Small intestine (tissue), 7 donors: ENCODE results near the gene PLA2G6. TPM values are rescaled to one million over a fixed set of nuclear protein-coding genes. Genes with fewer than 3 reads are reported as not detected.

Experiments used
- DNase-seq, 2 donors: peaks; one replicate each; pipeline versions ENCODE4 v3.0.0 to v3.0.0-alpha.2; 2013
- FAIRE-seq: peaks from 2 replicates; lab custom pipeline; 2012; peaks lifted over from hg19 to GRCh38; lab: Jason Lieb, UNC
- H3K27ac ChIP-seq, 3 donors: one replicate each; pipeline ENCODE4 v1.5.1; 2013; ENCODE audit warnings: low read length in 2 of 3, mild to moderate bottlenecking in 2 of 3, control low read depth in 1 of 3, inconsistent platforms in 1 of 3, low read depth in 1 of 3, moderate library complexity in 1 of 3
- H3K27me3 ChIP-seq, 3 donors: one replicate each; pipeline ENCODE4 v1.6.1; 2013; ENCODE audit warnings: low read length in 3 of 3, inconsistent platforms in 1 of 3; ENCODE audit not compliant: control insufficient read depth in 3 of 3, insufficient read depth in 3 of 3
- H3K36me3 ChIP-seq, 3 donors: one replicate each; pipeline ENCODE4 v1.6.1; 2013; ENCODE audit warnings: low read length in 3 of 3, inconsistent platforms in 1 of 3, low read depth in 1 of 3, mild to moderate bottlenecking in 1 of 3, moderate library complexity in 1 of 3; ENCODE audit not compliant: control insufficient read depth in 3 of 3, insufficient read depth in 2 of 3
- H3K4me1 ChIP-seq, 3 donors: one replicate each; pipeline ENCODE4 v1.6.1; 2013; ENCODE audit warnings: low read length in 2 of 3, inconsistent platforms in 1 of 3, low read depth in 1 of 3, mild to moderate bottlenecking in 1 of 3, moderate library complexity in 1 of 3; ENCODE audit not compliant: control insufficient read depth in 3 of 3, insufficient read depth in 2 of 3
- H3K4me3 ChIP-seq, 3 donors: one replicate each; pipeline ENCODE4 v1.5.1; 2013; ENCODE audit warnings: low read length in 3 of 3, control low read depth in 1 of 3, inconsistent platforms in 1 of 3, low read depth in 1 of 3, mild to moderate bottlenecking in 1 of 3, moderate library complexity in 1 of 3
- H3K9me3 ChIP-seq, 2 donors: one replicate each; pipeline ENCODE4 v1.6.1; 2013; ENCODE audit warnings: low read depth in 1 of 2, low read length in 1 of 2; ENCODE audit not compliant: control insufficient read depth in 2 of 2, insufficient read depth in 1 of 2
- WGBS, 3 donors: extraction: QIAGEN DNeasy Blood & Tissue Kit; methylation state at CpG; one replicate each; pipeline ENCODE4 v1.1.7; 2013; 5-methylcytosine and 5-hydroxymethylcytosine counted together
- polyA plus RNA-seq, 4 donors: library from polyadenylated mRNA; stranded (reverse) in 3 of 4; unstranded in 1 of 4; fragments of 200-250 nt in 3 of 4; fragments of 120-200 nt in 1 of 4; gene quantifications; one replicate each; pipeline versions ENCODE4 v1.2.1 to v1.2.3, GENCODE V29; 2013
- donor health status: healthy with polysubstance abuse.
- donor health status: control.
- donor health status: control.
- donor health status: Bipolar disorder and iron deficiency.
- donor health status: healthy.

Gene PLA2G6
- polyA plus RNA-seq, 4 donors = 13.8 to 55.0 (median 24.3) TPM

DNA sequence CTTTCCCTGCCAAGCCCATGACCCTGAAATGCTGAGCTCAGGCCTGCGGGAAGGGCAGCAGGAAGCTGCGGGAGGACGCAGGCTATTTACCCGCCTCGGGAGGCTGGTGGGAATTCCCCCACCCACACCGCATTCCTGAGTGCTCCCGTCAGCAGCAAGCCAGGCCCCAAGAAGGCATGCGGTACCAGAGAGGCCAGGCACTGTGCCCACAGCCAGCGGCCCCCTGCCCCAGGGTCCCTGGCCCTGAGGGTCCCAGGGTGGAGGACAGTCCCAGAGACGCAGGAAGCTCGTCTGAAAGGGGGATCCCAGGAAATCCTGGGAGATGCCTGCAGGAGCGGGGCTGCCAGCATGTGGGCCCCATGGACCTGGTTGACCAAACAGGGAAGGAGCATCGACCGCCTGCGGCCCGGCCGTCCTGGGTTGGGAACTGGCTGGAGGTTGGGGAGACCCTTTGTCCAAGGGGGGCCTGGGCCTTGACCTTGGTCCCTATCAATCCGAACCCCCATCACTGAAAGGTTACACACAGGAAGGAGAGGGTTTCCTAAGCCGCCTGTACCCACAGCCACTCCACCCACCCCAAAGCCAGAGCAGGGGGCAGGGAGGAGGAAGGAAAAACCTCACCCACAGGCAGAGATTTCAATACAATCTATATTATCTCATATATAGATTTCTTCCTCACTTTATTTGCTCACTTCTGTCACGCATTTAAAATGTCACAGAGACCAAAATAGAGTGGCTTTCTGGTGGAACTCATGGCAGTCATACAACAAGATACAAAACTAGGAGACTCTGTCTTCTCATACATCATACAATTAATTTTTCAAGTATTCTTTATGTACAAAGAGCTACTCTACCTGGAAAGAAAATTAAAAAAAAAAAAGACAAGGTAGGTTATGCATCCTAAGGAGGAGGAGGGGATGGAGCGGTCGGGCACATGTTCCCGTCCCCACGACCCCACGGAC is 37.3 kb upstream of the PLA2G6 start:
- no peaks in the 10 kb centered on the region for H3K9me3 ChIP-seq
- peaks cover 0 to 69% (median 0%) of the 10 kb centered on the region in 3 donors for H3K36me3 ChIP-seq
- WGBS, 3 donors = 43 to 58% (median 48%) methylated on average over 23 to 25 of the region's 25 CpGs
- H3K27ac ChIP-seq = peak overlapping the region; percentile 36 to 78 (median 74)
- H3K4me3 ChIP-seq = no peak overlapping the region
- FAIRE-seq (no peak), DNase-seq (peak; percentile 84 to 93)
- H3K4me1 ChIP-seq = peaks cover 3 to 38% (median 14%) of the 10 kb centered on the region in 3 donors
- H3K27me3 ChIP-seq = no peaks in the 10 kb centered on the region

DNA sequence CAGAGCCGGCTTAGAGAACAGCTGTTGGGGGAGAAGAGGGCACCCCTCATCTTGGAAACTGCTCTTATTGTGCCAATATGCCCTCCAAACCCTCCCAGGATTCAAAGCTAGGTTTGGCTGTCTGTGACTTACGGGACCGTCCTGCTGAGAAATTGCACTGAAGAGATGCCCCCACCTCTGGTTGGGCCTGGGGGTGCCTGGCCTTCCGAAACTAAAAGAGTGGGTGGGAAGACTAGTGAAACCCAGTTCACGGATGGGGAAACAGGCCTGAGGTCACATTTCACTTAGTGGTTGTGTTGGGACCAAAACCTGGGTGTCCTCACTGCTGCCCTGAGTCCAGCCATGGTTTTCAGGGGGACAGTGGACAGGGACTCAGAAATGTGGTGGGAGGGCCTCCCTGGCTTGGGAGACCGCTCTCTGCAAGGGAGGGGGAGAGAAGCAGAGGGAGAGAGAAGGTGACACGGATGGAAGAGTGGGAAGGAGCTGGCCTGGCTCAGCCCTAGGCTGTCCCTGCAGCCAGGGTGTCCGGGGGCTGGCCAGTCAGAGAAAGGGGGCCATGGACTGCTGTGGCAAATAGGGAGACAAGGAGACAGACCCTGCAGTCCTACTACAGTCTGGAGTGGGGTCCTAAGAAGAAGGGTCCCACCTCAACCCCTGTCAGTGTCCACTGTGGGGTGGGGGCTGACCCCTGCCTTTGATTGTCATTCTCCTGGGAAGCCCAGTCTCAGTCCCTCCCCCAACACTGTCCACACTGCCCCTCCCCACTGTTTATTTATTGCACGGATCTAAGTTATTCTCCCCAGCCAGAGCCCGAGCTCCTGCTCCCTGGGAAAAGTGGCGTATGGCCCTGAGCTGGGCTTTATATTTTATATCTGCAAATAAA is 33.8 kb upstream of the PLA2G6 start:
- FAIRE-seq (no peak), DNase-seq (no peak)
- Histone ChIP-seq H3K36me3 (peaks cover 0 to 46% (median 0%) of the 10 kb centered on the region in 3 donors), H3K27ac (no peak overlapping the region), H3K9me3 (no peaks in the 10 kb centered on the region), H3K27me3 (no peaks in the 10 kb centered on the region), H3K4me1 (peaks cover 3 to 39% (median 14%) of the 10 kb centered on the region in 3 donors), H3K4me3 (no peak overlapping the region)
- WGBS, 3 donors = 84 to 90% (median 85%) methylated on average over 11 of the region's 11 CpGs

- Histone ChIP-seq H3K4me3 (peak overlapping the region in 2 of 3 donors; percentile 20 to 27), H3K27ac (peak overlapping the region in 2 of 3 donors; percentile 26 to 48), H3K36me3 (peaks cover 0 to 43% (median 0%) of the 10 kb centered on the region in 3 donors), H3K4me1 (peaks cover 3 to 30% (median 14%) of the 10 kb centered on the region in 3 donors), H3K27me3 (no peaks in the 10 kb centered on the region), H3K9me3 (no peaks in the 10 kb centered on the region)
- peak; percentile 77 to 82 for DNase-seq
- 13 to 27% (median 20%) methylated on average over 52 to 81 of the region's 81 CpGs for WGBS, 3 donors
- no peak for FAIRE-seq
Measured at GRCh38 chr22:38214302-38215056, 32.8 kb upstream of the PLA2G6 start.

- DNase-seq (peak in 1 of 2 donors; percentile 68), FAIRE-seq (no peak)
- H3K27ac ChIP-seq = peak overlapping the region in 1 of 3 donors; percentile 26
- H3K4me3 ChIP-seq = peak overlapping the region in 1 of 3 donors; percentile 20
- peaks cover 0 to 44% (median 0%) of the 10 kb centered on the region in 3 donors for H3K36me3 ChIP-seq
- WGBS, 3 donors = 31 to 49% (median 40%) methylated on average over 5 to 8 of the region's 8 CpGs
- no peaks in the 10 kb centered on the region for H3K27me3 ChIP-seq
- H3K4me1 ChIP-seq = peaks cover 3 to 26% (median 12%) of the 10 kb centered on the region in 3 donors
- no peaks in the 10 kb centered on the region for H3K9me3 ChIP-seq
Measured at GRCh38 chr22:38213990-38214301, 32.3 kb upstream of the PLA2G6 start.

- peak overlapping the region in 1 of 3 donors; percentile 19 for H3K27ac ChIP-seq
- WGBS, 3 donors = 89 to 93% (median 90%) methylated on average over 6 of the region's 6 CpGs
- peaks cover 0 to 21% (median 8%) of the 10 kb centered on the region in 3 donors for H3K4me1 ChIP-seq
- H3K4me3 ChIP-seq = no peak overlapping the region
- no peaks in the 10 kb centered on the region for H3K27me3 ChIP-seq
- peaks cover 0 to 46% (median 0%) of the 10 kb centered on the region in 3 donors for H3K36me3 ChIP-seq
- no peaks in the 10 kb centered on the region for H3K9me3 ChIP-seq
- no peak for DNase-seq
- no peak for FAIRE-seq
Measured at GRCh38 chr22:38213319-38213989, 31.8 kb upstream of the PLA2G6 start.

DNA sequence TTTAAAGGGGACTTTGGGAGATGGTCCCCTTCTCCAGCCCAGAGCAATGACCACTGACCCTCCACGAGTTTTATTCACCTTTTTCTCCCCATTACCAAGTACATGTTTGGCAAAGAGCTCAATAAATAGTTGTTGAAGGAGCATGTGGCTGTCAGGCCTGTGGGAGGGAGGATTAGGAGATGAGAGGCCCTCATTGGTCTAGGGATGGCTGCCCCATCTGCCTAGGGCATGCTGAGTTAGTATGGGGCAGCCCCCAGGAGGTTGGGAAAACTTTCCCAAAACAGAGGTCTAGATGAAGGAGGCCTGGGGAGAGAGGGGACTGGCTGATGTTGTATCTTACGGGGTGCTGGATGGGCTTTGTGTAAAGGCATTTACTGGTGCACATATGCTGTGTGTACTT is 30.8 kb upstream of the PLA2G6 start:
- no peak overlapping the region for H3K27ac ChIP-seq
- H3K4me1 ChIP-seq = peaks cover 0 to 15% (median 5%) of the 10 kb centered on the region in 3 donors
- H3K4me3 ChIP-seq = no peak overlapping the region
- no peak for DNase-seq
- no peaks in the 10 kb centered on the region for H3K27me3 ChIP-seq
- no peaks in the 10 kb centered on the region for H3K9me3 ChIP-seq
- 68 to 72% (median 72%) methylated on average over 2 of the region's 2 CpGs for WGBS, 3 donors
- FAIRE-seq = no peak
- peaks cover 0 to 56% (median 0%) of the 10 kb centered on the region in 3 donors for H3K36me3 ChIP-seq

GRCh38 chr22:38211556-38211955 is 29.9 kb upstream of the PLA2G6 start:
- Histone ChIP-seq H3K4me3 (no peak overlapping the region), H3K9me3 (no peaks in the 10 kb centered on the region), H3K36me3 (peaks cover 0 to 56% (median 0%) of the 10 kb centered on the region in 3 donors), H3K4me1 (peaks cover 0 to 15% (median 5%) of the 10 kb centered on the region in 3 donors), H3K27me3 (no peaks in the 10 kb centered on the region), H3K27ac (no peak overlapping the region)
- DNase-seq (no peak), FAIRE-seq (no peak)
- 91 to 94% (median 94%) methylated on average over 7 of the region's 7 CpGs for WGBS, 3 donors
